Natural killer cell (primary cell): ENCODE data around the gene MSMP. TPM values are rescaled to one million over a fixed set of nuclear protein-coding genes. Genes with fewer than 3 reads are reported as not detected.

Experiments used
- ATAC-seq, 3 donors: fragments of 150-1000 bp in 2 of 3; fragments of 200-7000 bp in 1 of 3; cut with Tn5 transposase; 1 replicate in 1 of 3; 2 replicates in 2 of 3; pipeline ENCODE4 v1.10.0; 2021; ENCODE audit warnings: mild to moderate bottlenecking in 2 of 3, moderate library complexity in 2 of 3
- DNase-seq, 2 donors: peaks; one replicate each; pipeline versions ENCODE4 v3.0.0 to v3.0.0-alpha.2; 2013 to 2021; ENCODE audit warnings: mixed read lengths in 1 of 2
- H3K27ac ChIP-seq: one replicate; pipeline ENCODE4 v1.5.1; 2013; ENCODE audit warnings: mild to moderate bottlenecking, low read length
- H3K27me3 ChIP-seq: one replicate; pipeline ENCODE4 v1.6.1; 2013; ENCODE audit warnings: low read length; ENCODE audit not compliant: control insufficient read depth, insufficient read depth
- H3K36me3 ChIP-seq: one replicate; pipeline ENCODE4 v1.6.1; 2013; ENCODE audit warnings: low read length; ENCODE audit not compliant: control insufficient read depth, insufficient read depth
- H3K4me1 ChIP-seq: one replicate; pipeline ENCODE4 v1.6.1; 2013; ENCODE audit warnings: low read length; ENCODE audit not compliant: control insufficient read depth, insufficient read depth
- H3K4me3 ChIP-seq: one replicate; pipeline ENCODE4 v1.5.1; 2013; ENCODE audit warnings: low read length
- H3K9me3 ChIP-seq: one replicate; pipeline ENCODE4 v1.6.1; 2013; ENCODE audit warnings: low read length; ENCODE audit not compliant: control insufficient read depth, insufficient read depth
- H3K27ac Mint-ChIP-seq, 2 donors: one replicate each; pipeline ENCODE4 v1.8.0; 2022; ENCODE audit warnings: mild to moderate bottlenecking in 2 of 2, mixed read lengths in 2 of 2, moderate library complexity in 1 of 2
- H3K27me3 Mint-ChIP-seq, 2 donors: one replicate each; pipeline ENCODE4 v1.8.0; 2022; ENCODE audit warnings: low read depth in 2 of 2, mixed read lengths in 2 of 2
- H3K36me3 Mint-ChIP-seq: one replicate; pipeline ENCODE4 v1.8.0; 2022; ENCODE audit warnings: mixed read lengths
- H3K4me1 Mint-ChIP-seq, 2 donors: one replicate each; pipeline ENCODE4 v1.8.0; 2022; ENCODE audit warnings: mixed read lengths in 2 of 2
- H3K4me3 Mint-ChIP-seq: one replicate; pipeline ENCODE4 v1.8.0; 2022; ENCODE audit warnings: mild to moderate bottlenecking, moderate library complexity, mixed read lengths
- H3K9me3 Mint-ChIP-seq, 2 donors: one replicate each; pipeline ENCODE4 v1.8.0; 2022; ENCODE audit warnings: mixed read lengths in 2 of 2
- CTCF ChIP-seq: fragments of 200-600 bp; IDR thresholded peaks from one replicate; pipeline ENCODE4 v1.8.0; 2022; ENCODE audit warnings: antibody characterized with exemption
- WGBS: methylation state at CpG from one replicate; pipeline ENCODE4 v1.1.7; 2013; ENCODE audit warnings: missing lambda C conversion rate; ENCODE audit not compliant: insufficient coverage; 5-methylcytosine and 5-hydroxymethylcytosine counted together
- intact Hi-C: fragments of 100-400 bp; cut with micrococcal nuclease; formaldehyde crosslinking; loops from one replicate; pipeline ENCODE4 v1.14.2; 2022
- total RNA-seq, 4 donors: library from RNA; stranded (reverse); fragments of 120-200 nt in 1 of 4; gene quantifications; one replicate each; pipeline versions ENCODE4 v1.2.3 to v1.2.4, GENCODE V29; 2013 to 2022

The MSMP gene
- total RNA-seq, 3 donors from 2014 or later (not counting 1 experiment from before 2014, with no cell fraction given), result not detected

- Mint-ChIP-seq H3K9me3 (no peaks in the 10 kb centered on the region), H3K4me1 (peaks cover 0 to 4% of the 10 kb centered on the region in 2 donors), H3K27me3 (no peaks in the 10 kb centered on the region), H3K27ac (no peak overlapping the region), H3K4me3 (no peak overlapping the region), H3K36me3 (no peaks in the 10 kb centered on the region)
- no peaks in the 10 kb centered on the region for H3K9me3 ChIP-seq
- H3K27ac ChIP-seq, result no peak overlapping the region
- DNase-seq (no peak), ATAC-seq (no peak)
- intact Hi-C loops, result no loop called here
- no peaks in the 10 kb centered on the region for H3K27me3 ChIP-seq
- WGBS, result 46% methylated on average over 3 of the region's 4 CpGs
- H3K36me3 ChIP-seq, result no peaks in the 10 kb centered on the region
- H3K4me1 ChIP-seq, result no peaks in the 10 kb centered on the region
- no peak for TF ChIP-seq CTCF
- H3K4me3 ChIP-seq, result no peak overlapping the region
These were observed 17.0 kb upstream of the MSMP start for GRCh38 chr9:35771075-35771433.

GRCh38 chr9:35769763-35770162, 15.7 kb upstream of the MSMP start:
- Mint-ChIP-seq H3K9me3 (no peaks in the 10 kb centered on the region), H3K36me3 (no peaks in the 10 kb centered on the region), H3K27me3 (no peaks in the 10 kb centered on the region), H3K4me3 (no peak overlapping the region), H3K4me1 (no peaks in the 10 kb centered on the region), H3K27ac (no peak overlapping the region)
- ATAC-seq, result no peak
- no peak overlapping the region for H3K4me3 ChIP-seq
- H3K27ac ChIP-seq, result no peak overlapping the region
- 100% methylated on average over 1 of the region's 1 CpG for WGBS
- no peaks in the 10 kb centered on the region for H3K27me3 ChIP-seq
- no peaks in the 10 kb centered on the region for H3K36me3 ChIP-seq
- H3K4me1 ChIP-seq, result no peaks in the 10 kb centered on the region
- no peak for TF ChIP-seq CTCF
- no peaks in the 10 kb centered on the region for H3K9me3 ChIP-seq
- intact Hi-C loops, result no loop called here
- DNase-seq, result no peak

GRCh38 chr9:35767458-35767857, 13.4 kb upstream of the MSMP start:
- Mint-ChIP-seq H3K27ac (no peak overlapping the region), H3K4me1 (no peaks in the 10 kb centered on the region), H3K9me3 (no peaks in the 10 kb centered on the region), H3K36me3 (no peaks in the 10 kb centered on the region), H3K4me3 (no peak overlapping the region), H3K27me3 (no peaks in the 10 kb centered on the region)
- no peak for ATAC-seq
- no peaks in the 10 kb centered on the region for H3K9me3 ChIP-seq
- no peak overlapping the region for H3K27ac ChIP-seq
- no peak for DNase-seq
- H3K27me3 ChIP-seq, result no peaks in the 10 kb centered on the region
- H3K4me1 ChIP-seq, result no peaks in the 10 kb centered on the region
- no peak for TF ChIP-seq CTCF
- WGBS, result no CpG with 5 or more reads among the region's 1 CpG
- intact Hi-C loops, result no loop called here
- H3K4me3 ChIP-seq, result no peak overlapping the region
- no peaks in the 10 kb centered on the region for H3K36me3 ChIP-seq

- Mint-ChIP-seq H3K4me3 (no peak overlapping the region), H3K27me3 (no peaks in the 10 kb centered on the region), H3K36me3 (no peaks in the 10 kb centered on the region), H3K9me3 (no peaks in the 10 kb centered on the region), H3K4me1 (no peaks in the 10 kb centered on the region), H3K27ac (no peak overlapping the region)
- no peak overlapping the region for H3K4me3 ChIP-seq
- ATAC-seq (no peak), DNase-seq (no peak)
- WGBS, result 85% methylated on average over 1 of the region's 2 CpGs
- H3K27me3 ChIP-seq, result no peaks in the 10 kb centered on the region
- no peak overlapping the region for H3K27ac ChIP-seq
- H3K36me3 ChIP-seq, result no peaks in the 10 kb centered on the region
- intact Hi-C loops, result no loop called here
- H3K4me1 ChIP-seq, result no peaks in the 10 kb centered on the region
- no peak for TF ChIP-seq CTCF
- H3K9me3 ChIP-seq, result no peaks in the 10 kb centered on the region
These were observed 12.9 kb upstream of the MSMP start for GRCh38 chr9:35766997-35767396.
